ENCODE measurements around the gene ABCC6.
"Not testable (repeated sequence)": the region's sequence is repeated elsewhere in the genome, so short reads cannot be mapped to it uniquely, and the experiment has no call there.

Gene ABCC6

GRCh38 chr16:16188827-16189226 is 34.5 kb downstream of the ABCC6 start:
- no peak for DNase-seq

GRCh38 chr16:16186820-16187219 is 36.5 kb downstream of the ABCC6 start:
- no peak for DNase-seq

GRCh38 chr16:16185095-16185494 is 38.2 kb downstream of the ABCC6 start:
- DNase-seq: no peak

DNA sequence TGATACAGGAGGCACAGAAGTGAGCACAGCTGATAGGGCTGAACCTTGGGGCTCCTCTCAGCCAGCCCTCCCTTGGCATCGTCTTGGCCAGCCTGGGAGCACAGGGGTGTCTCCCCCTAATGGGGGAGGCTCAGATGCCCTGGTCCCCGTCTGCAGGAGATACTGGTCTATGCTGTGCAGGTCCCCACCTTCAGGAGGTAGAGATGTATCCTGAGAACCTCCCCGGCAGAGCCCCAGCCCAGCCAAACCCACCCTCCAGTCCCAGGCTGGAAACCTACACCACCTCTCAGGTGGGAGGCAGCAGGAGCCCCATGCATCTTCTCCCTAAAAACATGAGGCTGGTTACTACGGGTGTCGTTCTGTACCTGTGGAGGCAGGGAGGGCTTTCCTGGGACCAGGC is 38.7 kb downstream of the ABCC6 start:
- no peak for DNase-seq

DNA sequence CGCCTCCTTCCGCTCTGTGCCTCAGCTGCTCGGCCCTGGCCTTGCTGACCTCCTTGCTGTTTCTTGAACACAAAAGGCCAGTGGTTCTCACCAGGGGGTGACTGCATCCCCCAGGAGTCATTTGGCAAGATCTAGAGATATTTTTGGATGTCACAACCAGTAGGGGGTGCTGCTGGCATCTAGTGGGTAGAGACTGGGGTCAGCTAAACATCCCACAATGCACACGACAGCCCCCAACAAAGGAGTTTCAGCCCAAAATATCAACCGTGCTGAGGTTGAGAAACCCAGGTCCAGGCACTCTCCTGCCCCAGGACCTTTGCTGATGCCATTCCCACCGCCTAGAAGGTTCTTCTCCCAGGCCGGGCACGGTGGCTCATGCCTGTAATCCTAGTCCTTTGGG is 39.7 kb downstream of the ABCC6 start:
- no peak for DNase-seq

GRCh38 chr16:16182918-16183317 is 40.4 kb downstream of the ABCC6 start:
- DNase-seq: no peak

DNA sequence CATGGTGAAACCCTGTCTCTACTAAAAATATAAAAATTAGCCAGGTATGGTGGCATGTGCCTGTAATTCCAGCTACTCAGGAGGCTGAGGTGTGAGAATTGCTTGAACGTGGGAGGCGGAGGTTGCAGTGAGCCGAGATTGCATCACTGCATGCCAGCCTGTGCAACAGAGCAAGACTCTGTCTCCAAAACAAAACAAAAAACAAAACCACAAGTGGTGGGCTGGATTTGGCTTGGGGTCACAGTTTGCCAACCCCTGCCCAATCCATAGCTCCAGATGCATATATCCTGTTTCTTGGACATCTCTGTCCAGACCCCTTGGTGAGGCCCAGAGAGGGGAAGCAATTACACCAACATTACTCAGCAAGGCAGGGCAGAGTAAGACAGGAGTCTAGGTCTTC is 41.5 kb downstream of the ABCC6 start:
- not testable (repeated sequence) for DNase-seq

DNA sequence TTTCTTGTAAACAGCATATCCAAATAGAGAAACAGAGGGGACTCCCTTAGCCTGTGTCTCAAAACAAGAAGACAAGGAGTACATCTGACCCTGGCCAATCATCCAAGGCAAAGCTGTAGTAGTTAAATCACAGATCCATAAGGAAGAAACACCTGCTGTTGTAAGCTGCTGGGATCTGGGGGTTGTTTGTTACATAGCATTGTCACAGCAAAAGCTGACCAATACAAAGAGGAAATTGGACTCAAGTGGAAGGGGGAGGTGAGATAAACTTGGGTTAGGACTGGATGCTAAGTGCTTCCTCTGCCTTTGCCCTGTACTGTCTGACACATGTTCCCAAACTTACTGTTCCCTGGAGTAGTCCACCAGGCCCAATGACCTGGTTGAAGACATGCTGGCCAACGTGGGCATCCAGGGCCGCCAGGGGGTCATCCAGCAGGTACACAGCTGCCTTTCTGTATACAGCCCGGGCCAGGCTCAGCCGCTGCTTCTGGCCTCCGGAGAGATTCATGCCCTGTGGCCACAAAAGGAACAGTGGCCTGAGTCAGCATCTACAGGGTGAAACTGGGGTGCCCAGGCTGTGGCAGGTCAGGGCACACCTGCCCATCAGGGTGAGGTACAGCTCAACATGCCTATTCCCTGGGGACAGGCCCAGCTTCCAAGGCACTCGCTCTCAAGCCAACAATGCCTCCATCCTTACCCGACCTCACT is 44.7 kb downstream of the ABCC6 start:
- DNase-seq: no peak

GRCh38 chr16:16176328-16176727 is 47.0 kb downstream of the ABCC6 start:
- no peak for DNase-seq

- no peak for DNase-seq
These were observed 48.0 kb downstream of the ABCC6 start for GRCh38 chr16:16175296-16175695.

GRCh38 chr16:16172991-16173390 is 50.3 kb downstream of the ABCC6 start:
- no peak for DNase-seq

DNA sequence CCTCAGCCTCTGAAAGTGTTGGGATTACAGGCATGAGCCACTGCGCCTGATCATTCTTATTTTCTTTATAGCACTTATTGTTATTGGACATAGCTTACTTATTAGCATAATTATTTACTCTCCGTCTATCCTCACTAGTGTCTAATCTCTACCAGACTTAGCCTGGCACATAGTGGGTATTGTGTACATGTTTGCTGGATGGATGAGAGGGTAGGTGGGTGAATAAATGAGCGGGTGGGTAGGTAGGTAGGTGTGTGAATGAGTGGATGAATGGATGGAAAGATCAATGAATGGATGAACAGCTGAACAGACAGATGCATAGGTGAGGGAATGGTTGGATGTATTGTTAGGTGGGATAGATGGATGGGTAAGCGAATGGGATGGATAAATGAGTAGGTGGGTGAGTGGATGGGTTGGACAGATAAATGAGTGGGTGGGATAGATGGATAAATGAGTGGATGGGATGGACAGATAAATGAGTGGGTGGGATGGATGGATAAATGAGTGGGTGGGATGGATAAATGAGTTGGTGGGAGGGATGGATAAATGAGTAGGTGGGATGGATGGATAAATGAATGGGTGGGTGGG is 51.9 kb downstream of the ABCC6 start:
- no peak for DNase-seq

GRCh38 chr16:16169615-16170014 is 53.7 kb downstream of the ABCC6 start:
- no peak for DNase-seq

GRCh38 chr16:16168431-16168830 is 54.9 kb downstream of the ABCC6 start:
- DNase-seq: no peak

- DNase-seq: no peak
These were observed 55.4 kb downstream of the ABCC6 start for GRCh38 chr16:16167927-16168326.

- no peak for DNase-seq
These were observed 56.3 kb downstream of the ABCC6 start for GRCh38 chr16:16166949-16167348.

DNA sequence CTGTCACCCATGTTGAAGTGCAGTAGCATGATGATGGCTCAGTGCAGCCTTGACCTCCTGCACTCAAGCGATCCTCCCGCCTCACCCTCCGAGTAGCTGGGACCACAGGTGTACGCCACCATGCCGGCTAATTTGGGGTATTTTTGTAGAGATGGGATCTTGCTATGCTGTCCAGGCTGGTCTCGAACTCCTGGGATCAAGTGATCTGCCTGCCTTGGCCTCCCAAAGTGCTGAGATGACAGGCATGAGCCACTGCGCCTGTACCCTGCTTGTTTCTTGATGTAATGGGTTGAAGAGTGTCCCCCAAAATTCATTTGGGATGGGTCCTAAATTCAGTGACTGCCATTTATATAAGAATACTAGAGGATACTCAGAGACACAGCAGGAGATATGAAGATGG is 57.2 kb downstream of the ABCC6 start:
- no peak for DNase-seq

GRCh38 chr16:16164243-16164642 is 59.1 kb downstream of the ABCC6 start:
- no peak for DNase-seq

GRCh38 chr16:16163571-16163970 is 59.7 kb downstream of the ABCC6 start:
- DNase-seq: no peak

GRCh38 chr16:16163109-16163508 is 60.2 kb downstream of the ABCC6 start:
- DNase-seq: no peak

GRCh38 chr16:16162591-16162990 is 60.7 kb downstream of the ABCC6 start:
- no peak for DNase-seq

DNA sequence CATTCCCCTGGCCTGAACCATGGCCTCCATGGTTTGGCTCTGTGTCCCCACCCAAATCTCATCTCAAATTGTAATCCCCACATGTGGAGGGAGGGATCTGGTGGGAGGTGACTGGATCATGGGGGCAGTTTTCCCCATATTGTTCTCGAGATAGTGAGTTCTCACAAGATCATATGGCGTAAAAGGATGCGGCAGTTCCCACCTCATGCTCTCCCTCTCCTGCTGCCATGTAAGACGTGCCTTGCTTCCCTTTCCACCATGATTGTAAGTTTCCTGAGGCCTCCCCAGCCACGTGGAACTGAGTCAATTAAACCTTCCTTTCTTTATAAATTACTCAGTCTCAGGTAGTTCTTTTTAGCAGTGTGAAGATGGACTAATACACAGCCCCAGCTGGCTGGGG is 61.5 kb downstream of the ABCC6 start:
- DNase-seq: not testable (repeated sequence)

- DNase-seq: no peak
These were observed 62.0 kb downstream of the ABCC6 start for GRCh38 chr16:16161319-16161718.

DNA sequence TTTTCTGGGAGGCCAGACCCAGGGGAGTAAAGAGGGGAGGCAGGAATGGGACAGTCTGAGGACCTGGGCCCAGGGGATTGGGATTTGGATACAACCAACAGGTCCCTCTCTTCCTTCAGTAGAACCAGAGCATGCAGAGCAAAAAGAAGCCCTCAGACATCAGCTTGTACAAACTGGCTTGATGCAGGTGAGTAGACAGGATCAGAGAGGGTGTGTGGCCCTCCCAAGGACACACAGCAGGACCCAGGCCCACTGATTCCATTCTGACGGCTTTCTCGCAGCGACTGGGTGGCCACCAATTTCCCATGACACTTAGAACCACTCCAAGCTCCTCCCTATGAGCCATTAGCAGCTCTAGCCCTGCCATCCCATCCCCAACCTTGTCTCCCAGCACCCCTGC is 63.6 kb downstream of the ABCC6 start:
- DNase-seq: no peak

- DNase-seq: no peak
These were observed 64.4 kb downstream of the ABCC6 start for GRCh38 chr16:16158741-16159374.
